ENCODE measurements around the gene RALGAPA2. TPM values are rescaled to one million over a fixed set of nuclear protein-coding genes. Genes with fewer than 3 reads are reported as not detected.

The RALGAPA2 gene
- total and polyA plus RNA-seq, 2 of the 13 experiments (the other 11 are each of a cell fraction or from before 2014, with no cell fraction given) = 13.8 to 17.7 TPM

- TF ChIP-seq GABPB1 (CRISPR knock-in tag; IDR thresholded peaks at IDR 0.05) (no peak), TBP (CRISPR knock-in tag; IDR thresholded peaks at IDR 0.05) (no peak), LCORL (IDR thresholded peaks at IDR 0.05) (no peak), LCORL (CRISPR knock-in tag; IDR thresholded peaks at IDR 0.05) (no peak), NFAT5 (CRISPR knock-in tag; IDR thresholded peaks at IDR 0.05) (0 out of 2 replicates have a peak, but pooled peaks have one; percentile 49), ATF7 (IDR thresholded peaks at IDR 0.05) (no peak), ATF7 (CRISPR knock-in tag; IDR thresholded peaks at IDR 0.05) (no peak), SIN3B (IDR thresholded peaks at IDR 0.05; ENCODE audit: low read length) (no peak), GABPA (IDR thresholded peaks at IDR 0.05; ENCODE audit: low read depth, low read length) (no peak), GABPA (CRISPR knock-in tag; IDR thresholded peaks at IDR 0.05; ENCODE audit: low read depth) (no peak), ZBTB39 (CRISPR knock-in tag; IDR thresholded peaks at IDR 0.05) (no peak), CREBL2 (CRISPR knock-in tag; IDR thresholded peaks at IDR 0.05; ENCODE audit: borderline replicate concordance) (0 out of 2 replicates have a peak, but pooled peaks have one; percentile 58), SAFB2 (CRISPR knock-in tag; IDR thresholded peaks at IDR 0.05; ENCODE audit: borderline replicate concordance, low read depth) (no peak), ZNF589 (CRISPR knock-in tag; conservative IDR thresholded peaks at IDR 0.05) (no peak), ZNF678 (CRISPR knock-in tag; IDR thresholded peaks at IDR 0.05) (0 out of 2 replicates have a peak, but pooled peaks have one; percentile 1), ELF1 (CRISPR knock-in tag; IDR thresholded peaks at IDR 0.05) (no peak), SRY (CRISPR knock-in tag; IDR thresholded peaks at IDR 0.05) (peak; percentile 95), ZNF281 (CRISPR knock-in tag; IDR thresholded peaks at IDR 0.05; ENCODE audit: borderline replicate concordance) (no peak), BHLHE40 (IDR thresholded peaks at IDR 0.05; ENCODE audit: low read length) (peak; percentile 58)
- TF ChIP-seq, protein P1, sequence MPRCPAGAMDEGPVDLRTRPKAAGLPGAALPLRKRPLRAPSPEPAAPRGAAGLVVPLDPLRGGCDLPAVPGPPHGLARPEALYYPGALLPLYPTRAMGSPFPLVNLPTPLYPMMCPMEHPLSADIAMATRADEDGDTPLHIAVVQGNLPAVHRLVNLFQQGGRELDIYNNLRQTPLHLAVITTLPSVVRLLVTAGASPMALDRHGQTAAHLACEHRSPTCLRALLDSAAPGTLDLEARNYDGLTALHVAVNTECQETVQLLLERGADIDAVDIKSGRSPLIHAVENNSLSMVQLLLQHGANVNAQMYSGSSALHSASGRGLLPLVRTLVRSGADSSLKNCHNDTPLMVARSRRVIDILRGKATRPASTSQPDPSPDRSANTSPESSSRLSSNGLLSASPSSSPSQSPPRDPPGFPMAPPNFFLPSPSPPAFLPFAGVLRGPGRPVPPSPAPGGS (CRISPR knock-in tag; IDR thresholded peaks at IDR 0.05) = no peak
Measured at GRCh38 chr20:20712004-20712473, 405 bp downstream of the RALGAPA2 start (continued).

Data from HepG2 (cell line).